ENCODE data around the gene TNIP3. TPM values are rescaled to one million over a fixed set of nuclear protein-coding genes. Genes with fewer than 3 reads are reported as not detected.

The TNIP3 gene
- polyA plus RNA-seq, 1 donor (not counting 4 experiments of a cell fraction or from before 2014, with no cell fraction given), result 0.04 TPM

GRCh38 chr4:121198251-121198650 lies 34.1 kb upstream of the TNIP3 start:
- TF ChIP-seq EZH2 (IDR thresholded peaks at IDR 0.05; ENCODE audit: low read length) (no peak), CTCF (optimal IDR thresholded peaks at IDR 0.05 in 1 of 3, IDR thresholded peaks at IDR 0.05 in 1 of 3, conservative IDR thresholded peaks at IDR 0.05 in 1 of 3; ENCODE audit: extremely low read depth in 1 of 3, insufficient read depth in 2 of 3, low read length in 3 of 3) (no peak)
- no peaks in the 10 kb centered on the region for H3K79me2 ChIP-seq (ENCODE audit: control insufficient read depth, insufficient read depth, low read length)
- no peaks in the 10 kb centered on the region for H3K9me3 ChIP-seq (ENCODE audit: control insufficient read depth, low read depth, low read length)
- no peak overlapping the region for H3K9ac ChIP-seq (ENCODE audit: control insufficient read depth, extremely low read depth, insufficient read depth, low read length)
- no peak overlapping the region for H2AFZ ChIP-seq (ENCODE audit: control insufficient read depth, low read length)
- dilution Hi-C loops (cut with MboI; ENCODE audit: extremely low pct_ligation_motif_present, low sequenced_read_pairs), result no loop called here
- peaks cover 3% of the 10 kb centered on the region for H3K27me3 ChIP-seq (ENCODE audit: control insufficient read depth, extremely low read depth, insufficient read depth, low read length)
- H3K4me2 ChIP-seq (ENCODE audit: control insufficient read depth, extremely low read depth, insufficient read depth, low read depth, low read length), result no peak overlapping the region
- H3K4me1 ChIP-seq (ENCODE audit: control insufficient read depth, extremely low read depth, insufficient read depth, low read length), result no peaks in the 10 kb centered on the region
- H3K36me3 ChIP-seq (ENCODE audit: control insufficient read depth in 2 of 2, extremely low read depth in 1 of 2, insufficient read depth in 2 of 2, low read length in 2 of 2), result no peaks in the 10 kb centered on the region
- H4K20me1 ChIP-seq (ENCODE audit: control insufficient read depth, extremely low read depth, insufficient read depth, low read length), result no peaks in the 10 kb centered on the region
- DNase-seq (ENCODE audit: low read depth, low spot score), result no peak
- no peak overlapping the region for H3K27ac ChIP-seq (ENCODE audit: control insufficient read depth, insufficient read depth, low read length)
- H3K4me3 ChIP-seq (ENCODE audit: control insufficient read depth in 2 of 3, extremely low read depth in 1 of 3, insufficient read depth in 2 of 3, low read depth in 1 of 3, low read length in 3 of 3), result no peak overlapping the region
- no peaks in the 10 kb centered on the region for H3K9me1 ChIP-seq (ENCODE audit: control insufficient read depth, extremely low read depth, insufficient read depth, low read length)
- no peak for FAIRE-seq

- H3K27me3 ChIP-seq (ENCODE audit: control insufficient read depth, extremely low read depth, insufficient read depth, low read length), result peaks cover 3% of the 10 kb centered on the region
- H3K9me1 ChIP-seq (ENCODE audit: control insufficient read depth, extremely low read depth, insufficient read depth, low read length), result no peaks in the 10 kb centered on the region
- H3K9me3 ChIP-seq (ENCODE audit: control insufficient read depth, low read depth, low read length), result no peaks in the 10 kb centered on the region
- H3K36me3 ChIP-seq (ENCODE audit: control insufficient read depth in 2 of 2, extremely low read depth in 1 of 2, insufficient read depth in 2 of 2, low read length in 2 of 2), result no peaks in the 10 kb centered on the region
- H3K4me2 ChIP-seq (ENCODE audit: control insufficient read depth, extremely low read depth, insufficient read depth, low read depth, low read length), result no peak overlapping the region
- no peak overlapping the region for H3K4me3 ChIP-seq (ENCODE audit: control insufficient read depth in 2 of 3, extremely low read depth in 1 of 3, insufficient read depth in 2 of 3, low read depth in 1 of 3, low read length in 3 of 3)
- no peak overlapping the region for H3K27ac ChIP-seq (ENCODE audit: control insufficient read depth, insufficient read depth, low read length)
- DNase-seq (ENCODE audit: low read depth, low spot score), result no peak
- FAIRE-seq, result peak; percentile 13
- TF ChIP-seq CTCF (optimal IDR thresholded peaks at IDR 0.05 in 1 of 3, IDR thresholded peaks at IDR 0.05 in 1 of 3, conservative IDR thresholded peaks at IDR 0.05 in 1 of 3; ENCODE audit: extremely low read depth in 1 of 3, insufficient read depth in 2 of 3, low read length in 3 of 3) (no peak), EZH2 (IDR thresholded peaks at IDR 0.05; ENCODE audit: low read length) (no peak)
- dilution Hi-C loops (cut with MboI; ENCODE audit: extremely low pct_ligation_motif_present, low sequenced_read_pairs), result no loop called here
- H3K79me2 ChIP-seq (ENCODE audit: control insufficient read depth, insufficient read depth, low read length), result no peaks in the 10 kb centered on the region
- no peaks in the 10 kb centered on the region for H3K4me1 ChIP-seq (ENCODE audit: control insufficient read depth, extremely low read depth, insufficient read depth, low read length)
- H2AFZ ChIP-seq (ENCODE audit: control insufficient read depth, low read length), result no peak overlapping the region
- H4K20me1 ChIP-seq (ENCODE audit: control insufficient read depth, extremely low read depth, insufficient read depth, low read length), result no peaks in the 10 kb centered on the region
- H3K9ac ChIP-seq (ENCODE audit: control insufficient read depth, extremely low read depth, insufficient read depth, low read length), result no peak overlapping the region
These were observed 31.5 kb upstream of the TNIP3 start for GRCh38 chr4:121195649-121196048.

All from keratinocyte (primary cell).